Measurements from ENCODE around the gene LDHAL6B. TPM values are rescaled to one million over a fixed set of nuclear protein-coding genes. Genes with fewer than 3 reads are reported as not detected.
"Not testable (repeated sequence)": the region's sequence is repeated elsewhere in the genome, so short reads cannot be mapped to it uniquely, and the experiment has no call there.

The LDHAL6B gene
- total and polyA plus RNA-seq, 2 of the 8 experiments (the other 6 are each of a cell fraction or from before 2014, with no cell fraction given), result not detected

DNA sequence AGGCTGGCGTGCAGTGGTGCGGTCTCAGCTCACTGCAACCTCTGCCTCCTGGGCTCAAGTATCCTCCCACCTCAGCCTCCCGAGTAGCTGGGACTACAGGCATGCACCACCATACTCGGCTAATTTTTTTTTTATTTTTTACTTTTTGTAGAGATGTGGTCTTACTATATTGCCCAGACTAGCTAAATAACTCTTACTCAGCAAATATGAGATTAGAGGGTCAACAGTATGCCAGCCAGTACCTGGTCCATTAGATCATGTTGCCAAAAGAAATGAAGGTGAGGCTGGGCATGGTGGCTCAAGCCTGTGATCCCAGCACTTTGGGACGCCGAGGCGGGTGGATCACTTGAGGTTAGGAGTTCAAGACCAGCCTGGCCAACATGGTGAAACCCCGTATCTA lies 44.6 kb upstream of the LDHAL6B start:
- not testable (repeated sequence) for FAIRE-seq

More for the DNA sequence above, 44.6 kb upstream of the LDHAL6B start:
- H3K9ac ChIP-seq (replicated peaks in 1 of 4; ENCODE audit: extremely low read depth in 1 of 4, low read depth in 3 of 4, low read length in 3 of 4); H3K4me1 ChIP-seq (replicated peaks in 1 of 4; ENCODE audit: control insufficient read depth in 3 of 4, insufficient read depth in 4 of 4, low read length in 3 of 4); H3K4me2 ChIP-seq (ENCODE audit: insufficient read depth in 1 of 2, low read depth in 2 of 2, low read length in 2 of 2); H4K20me1 ChIP-seq (replicated peaks in 1 of 2; ENCODE audit: control insufficient read depth in 1 of 2, insufficient read depth in 2 of 2, low read length in 2 of 2); H2AK5ac ChIP-seq (ENCODE audit: low read depth, low read length); H2BK20ac ChIP-seq (ENCODE audit: low read length); H3K23ac ChIP-seq (ENCODE audit: insufficient read length); H3K9me3 ChIP-seq (ENCODE audit: insufficient read depth in 2 of 2, low read depth in 1 of 2, low read length in 1 of 2); H3K27me3 ChIP-seq (replicated peaks in 1 of 4; ENCODE audit: control insufficient read depth in 3 of 4, extremely low read depth in 1 of 4, insufficient read depth in 3 of 4, low read length in 3 of 4); H2BK15ac ChIP-seq (ENCODE audit: low read length); H3K56ac ChIP-seq (replicated peaks; ENCODE audit: insufficient read length, low read depth, low read length); H3K18ac ChIP-seq (ENCODE audit: extremely low read depth, low read length); H4K8ac ChIP-seq (ENCODE audit: extremely low read depth, insufficient read depth, low read length); H4K91ac ChIP-seq (replicated peaks; ENCODE audit: insufficient read length, low read length); H3K23me2 ChIP-seq (ENCODE audit: low read depth, low read length); H2BK12ac ChIP-seq (ENCODE audit: low read depth, low read length); DNase-seq (ENCODE audit: low read depth in 1 of 2, low spot score in 2 of 2); H4K5ac ChIP-seq (ENCODE audit: insufficient read length, low read depth, low read length); H3K4ac ChIP-seq (replicated peaks; ENCODE audit: insufficient read length, low read depth, low read length); POLR2A ChIA-PET (ENCODE audit: partially characterized antibody); H2AFZ ChIP-seq (ENCODE audit: low read length); H2BK5ac ChIP-seq (ENCODE audit: low read depth, low read length); H3K79me2 ChIP-seq (ENCODE audit: control insufficient read depth in 1 of 2, insufficient read depth in 2 of 2, low read length in 2 of 2); H3K79me1 ChIP-seq (ENCODE audit: low read depth, low read length); H3K14ac ChIP-seq (ENCODE audit: insufficient read length); H3K4me3 ChIP-seq (ENCODE audit: extremely low read depth in 1 of 4, insufficient read depth in 2 of 4, low read depth in 3 of 4, low read length in 4 of 4); H2BK120ac ChIP-seq (replicated peaks; ENCODE audit: low read depth, low read length); H3K27ac ChIP-seq (ENCODE audit: low read depth, low read length): not testable (repeated sequence)
- TF ChIP-seq MAFK (IDR thresholded peaks at IDR 0.05; ENCODE audit: low read depth, low read length), result peak; percentile 28; the same call in 1 of the 2 replicates
- peaks cover 7 to 45% (median 10%) of the 10 kb centered on the region in 4 experiments; a peak in 5 of 8 replicates for H3K36me3 ChIP-seq (ENCODE audit: control insufficient read depth in 2 of 4, insufficient read depth in 4 of 4, low read length in 3 of 4)
- WGBS, 2 experiments (ENCODE audit: extremely low coverage in 1 of 2, insufficient coverage in 1 of 2, insufficient read length in 1 of 2, insufficient replicate concordance in 2 of 2, low coverage in 1 of 2, low lambda C conversion rate in 2 of 2, missing lambda C conversion rate in 1 of 2), result 90% methylated on average over 8 of the region's 8 CpGs; no CpG with 5 or more reads in 1 of the 2 experiments
- CTCF ChIA-PET (ENCODE audit: partially characterized antibody), result interaction anchor here (0.6 to 2.8 kb wide), 17 partner anchors 8 to 381 kb away, joined by 3 to 16 read pairs (median 5); no protein-coding TSS in a partner anchor

Measured in H1 (cell line).